ENCODE measurements around the gene YIPF7. TPM values are rescaled to one million over a fixed set of nuclear protein-coding genes. Genes with fewer than 3 reads are reported as not detected.

The YIPF7 gene
- total and polyA plus RNA-seq, 10 of the 15 experiments (the other 5 are each of a cell fraction or from before 2014, with no cell fraction given): 0.39 TPM; not detected in 9

GRCh38 chr4:44629280-44629866 is 22.1 kb downstream of the YIPF7 start (continued):
- TF ChIP-seq ZNF687 (IDR thresholded peaks at IDR 0.05) (no peak), JUND (IDR thresholded peaks at IDR 0.05; ENCODE audit: low read depth, low read length) (no peak), E4F1 (IDR thresholded peaks at IDR 0.05; ENCODE audit: borderline replicate concordance, partially characterized antibody) (no peak), NFYB (IDR thresholded peaks at IDR 0.05; ENCODE audit: insufficient read depth, low read depth, low read length) (no peak), NFYA (IDR thresholded peaks at IDR 0.05; ENCODE audit: borderline replicate concordance, low read depth, low read length) (no peak), SUZ12 (IDR thresholded peaks at IDR 0.05; ENCODE audit: unreplicated experiment) (no peak), KLF5 (IDR thresholded peaks at IDR 0.05; ENCODE audit: partially characterized antibody) (no peak), PML (IDR thresholded peaks at IDR 0.05; ENCODE audit: low read length) (no peak), NKRF (conservative IDR thresholded peaks at IDR 0.05) (no peak), CHD4 (IDR thresholded peaks at IDR 0.05) (no peak), E2F4 (IDR thresholded peaks at IDR 0.05; ENCODE audit: low read depth, low read length) (no peak), MYB (IDR thresholded peaks at IDR 0.05; ENCODE audit: borderline replicate concordance, low read depth, low read length) (no peak), MLLT1 (IDR thresholded peaks at IDR 0.05) (no peak), SREBF2 (IDR thresholded peaks at IDR 0.05; ENCODE audit: low read length) (no peak), CEBPB (IDR thresholded peaks at IDR 0.05; ENCODE audit: borderline replicate concordance in 1 of 2, low read depth in 2 of 2, low read length in 2 of 2) (no peak), ZSCAN29 (IDR thresholded peaks at IDR 0.05) (no peak), RAD21 (IDR thresholded peaks at IDR 0.05; ENCODE audit: insufficient read depth, low read depth, low read length) (peak; percentile 73), SMC3 (IDR thresholded peaks at IDR 0.05; ENCODE audit: borderline replicate concordance, low read length) (peak; percentile 42; the same call in 1 of the 2 replicates), CBFB (IDR thresholded peaks at IDR 0.05; ENCODE audit: low read depth) (no peak)
